HFFc6 (cell line): ENCODE measurements around the gene MMP28. TPM values are rescaled to one million over a fixed set of nuclear protein-coding genes. Genes with fewer than 3 reads are reported as not detected.

Experiments
- DNase-seq: peaks from one replicate; pipeline ENCODE4 v3.0.0-alpha.2; 2018
- H3K27ac Mint-ChIP-seq: 2 replicates; pipeline ENCODE4 v1.8.0; 2020; ENCODE audit warnings: mild to moderate bottlenecking, mixed read lengths
- H3K27me3 Mint-ChIP-seq: 2 replicates; pipeline ENCODE4 v1.8.0; 2021; ENCODE audit warnings: mild to moderate bottlenecking, moderate library complexity, mixed read lengths; ENCODE audit not compliant: insufficient read depth
- H3K36me3 Mint-ChIP-seq: 2 replicates; pipeline ENCODE4 v1.8.0; 2021; ENCODE audit warnings: low read depth, mixed read lengths
- H3K4me1 Mint-ChIP-seq: 2 replicates; pipeline ENCODE4 v1.8.0; 2020; ENCODE audit warnings: low read depth, mixed read lengths
- H3K4me3 Mint-ChIP-seq: 2 replicates; pipeline ENCODE4 v1.8.0; 2020; ENCODE audit warnings: mild to moderate bottlenecking, moderate library complexity, mixed read lengths
- H3K9me3 Mint-ChIP-seq: 2 replicates; pipeline ENCODE4 v1.8.0; 2020; ENCODE audit warnings: mild to moderate bottlenecking, mixed read lengths
- CTCF ChIP-seq: fragments of 200-600 bp; sonication (generic); IDR thresholded peaks from 2 replicates; pipeline ENCODE4 v1.5.0; 2021; ENCODE audit warnings: antibody characterized with exemption, mild to moderate bottlenecking
- total RNA-seq, 6 experiments: library from RNA; stranded (reverse); fragmentation: NEBNext Ultra II Directional; extraction: Animal tissue kit (Norgen Biotek cat#: 25700); gene quantifications; 2 replicates in 1 of 6; 3 replicates in 5 of 6; pipeline ENCODE4 v1.2.3, GENCODE V29; 2021

MMP28 gene
- total RNA-seq, 6 experiments from 2014 or later = not detected

- TF ChIP-seq CTCF = no peak
- Mint-ChIP-seq H3K27me3 (peaks cover 47% of the 10 kb centered on the region), H3K4me1 (no peaks in the 10 kb centered on the region), H3K4me3 (no peak overlapping the region), H3K9me3 (no peaks in the 10 kb centered on the region), H3K27ac (no peak overlapping the region), H3K36me3 (peaks cover 4% of the 10 kb centered on the region; the same call in 1 of the 2 replicates)
- no peak for DNase-seq
These were observed 52.9 kb downstream of the MMP28 start for GRCh38 chr17:35742496-35742895.

- Mint-ChIP-seq H3K36me3 (peaks cover 4% of the 10 kb centered on the region; the same call in 1 of the 2 replicates), H3K4me3 (no peak overlapping the region), H3K27ac (no peak overlapping the region), H3K27me3 (peaks cover 43% of the 10 kb centered on the region), H3K4me1 (no peaks in the 10 kb centered on the region), H3K9me3 (no peaks in the 10 kb centered on the region)
- no peak for DNase-seq
- TF ChIP-seq CTCF = no peak
These were observed 54.2 kb downstream of the MMP28 start for GRCh38 chr17:35740997-35741931.

- no peak for DNase-seq
- Mint-ChIP-seq H3K4me1 (no peaks in the 10 kb centered on the region), H3K4me3 (no peak overlapping the region), H3K27me3 (peaks cover 35% of the 10 kb centered on the region), H3K36me3 (peaks cover 4% of the 10 kb centered on the region; the same call in 1 of the 2 replicates), H3K9me3 (no peaks in the 10 kb centered on the region), H3K27ac (no peak overlapping the region)
- no peak for TF ChIP-seq CTCF
These were observed 55.2 kb downstream of the MMP28 start for GRCh38 chr17:35740216-35740615.

GRCh38 chr17:35738519-35739133, 56.8 kb downstream of the MMP28 start:
- Mint-ChIP-seq H3K27ac (no peak overlapping the region), H3K27me3 (peaks cover 29% of the 10 kb centered on the region), H3K4me3 (no peak overlapping the region), H3K36me3 (peaks cover 1% of the 10 kb centered on the region; the same call in 1 of the 2 replicates), H3K9me3 (no peaks in the 10 kb centered on the region), H3K4me1 (no peaks in the 10 kb centered on the region)
- TF ChIP-seq CTCF = no peak
- DNase-seq = no peak

GRCh38 chr17:35736236-35736635, 59.2 kb downstream of the MMP28 start:
- DNase-seq = no peak
- H3K4me3 Mint-ChIP-seq = no peak overlapping the region
- H3K27me3 Mint-ChIP-seq = peaks cover 17% of the 10 kb centered on the region
- H3K36me3 Mint-ChIP-seq = no peaks in the 10 kb centered on the region
- H3K4me1 Mint-ChIP-seq = peaks cover 1% of the 10 kb centered on the region
- no peaks in the 10 kb centered on the region for H3K9me3 Mint-ChIP-seq
- TF ChIP-seq CTCF = no peak
- no peak overlapping the region for H3K27ac Mint-ChIP-seq
